HG02759 (cell line): Measurements from ENCODE around the gene VEGFB.
A peak's percentile ranks its signal among the peaks of the same experiment; 100 is the strongest.

Experiments
- ATAC-seq: cut with Tn5 transposase; IDR thresholded peaks from one replicate; pipeline ENCODE4 v1.9.1; 2021; ENCODE audit warnings: mild to moderate bottlenecking, moderate library complexity; ENCODE audit not compliant: unreplicated experiment

The VEGFB gene

GRCh38 chr11:64230171-64230984 lies 4.0 kb upstream of the VEGFB start, which contains the start of gene DNAJC4:
Gene DNAJC4, plus strand, starts transcription at chr11:64230548. Its CDS starts 307 bp downstream, at chr11:64230855.
- peak; percentile 43 for ATAC-seq

DNA sequence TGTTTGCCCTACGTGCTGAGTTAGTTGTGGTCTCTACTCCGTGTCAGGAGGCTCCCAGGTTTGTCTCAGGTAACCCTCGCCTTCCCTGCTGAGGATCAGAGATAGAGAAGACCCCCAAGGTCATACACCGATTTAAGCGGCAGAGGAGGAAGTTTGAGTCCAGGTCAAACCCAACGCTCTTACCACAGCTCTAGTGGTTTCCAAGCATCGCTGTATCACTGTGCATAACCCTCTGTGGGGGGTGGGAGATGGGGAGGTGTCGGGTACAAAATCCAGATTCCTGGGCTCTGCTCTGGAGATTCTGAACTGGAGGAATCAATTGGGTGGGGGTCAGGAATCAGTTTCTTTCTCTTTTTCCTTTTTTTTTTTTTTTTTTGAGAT lies 3.4 kb upstream of the VEGFB start:
- ATAC-seq, result no peak

DNA sequence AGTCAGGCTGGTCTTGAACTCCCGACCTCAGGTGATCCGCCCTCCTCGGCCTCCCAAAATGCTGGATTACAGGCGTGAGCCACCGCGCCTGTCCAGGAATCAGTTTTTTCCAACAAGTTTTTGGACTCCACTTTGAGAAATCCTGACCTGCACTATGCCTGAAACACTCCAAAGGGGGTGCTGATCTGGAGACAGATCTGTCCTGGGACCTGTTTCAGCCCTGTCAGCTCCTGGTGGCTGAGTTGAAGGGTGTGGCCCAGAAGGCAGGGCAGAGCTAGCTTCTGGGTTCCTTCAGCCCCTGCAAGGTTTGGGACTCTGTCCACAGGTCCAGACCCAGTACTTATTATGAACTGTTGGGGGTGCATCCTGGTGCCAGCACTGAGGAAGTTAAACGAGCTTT lies 2.8 kb upstream of the VEGFB start:
- no peak for ATAC-seq

- ATAC-seq, result no peak
Observed at GRCh38 chr11:64232182-64232966, 2.0 kb upstream of the VEGFB start.

DNA sequence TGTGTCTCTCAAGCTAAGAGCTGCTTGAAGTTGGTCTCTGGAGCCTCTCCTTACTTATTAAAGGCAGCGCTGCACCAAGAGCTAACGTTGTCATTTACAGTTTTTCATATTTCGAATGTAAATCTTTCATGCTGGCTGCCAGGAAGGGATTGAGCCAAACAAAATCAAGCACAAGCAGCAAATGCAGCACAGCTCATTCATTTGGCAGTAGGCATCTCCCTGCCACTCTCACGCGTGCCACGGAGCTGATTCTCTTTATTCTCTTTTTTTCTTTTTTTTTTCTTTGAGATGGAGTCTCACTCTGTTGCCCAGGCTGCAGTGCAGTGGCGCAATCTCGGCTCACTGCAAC lies 1.4 kb upstream of the VEGFB start:
- no peak for ATAC-seq

DNA sequence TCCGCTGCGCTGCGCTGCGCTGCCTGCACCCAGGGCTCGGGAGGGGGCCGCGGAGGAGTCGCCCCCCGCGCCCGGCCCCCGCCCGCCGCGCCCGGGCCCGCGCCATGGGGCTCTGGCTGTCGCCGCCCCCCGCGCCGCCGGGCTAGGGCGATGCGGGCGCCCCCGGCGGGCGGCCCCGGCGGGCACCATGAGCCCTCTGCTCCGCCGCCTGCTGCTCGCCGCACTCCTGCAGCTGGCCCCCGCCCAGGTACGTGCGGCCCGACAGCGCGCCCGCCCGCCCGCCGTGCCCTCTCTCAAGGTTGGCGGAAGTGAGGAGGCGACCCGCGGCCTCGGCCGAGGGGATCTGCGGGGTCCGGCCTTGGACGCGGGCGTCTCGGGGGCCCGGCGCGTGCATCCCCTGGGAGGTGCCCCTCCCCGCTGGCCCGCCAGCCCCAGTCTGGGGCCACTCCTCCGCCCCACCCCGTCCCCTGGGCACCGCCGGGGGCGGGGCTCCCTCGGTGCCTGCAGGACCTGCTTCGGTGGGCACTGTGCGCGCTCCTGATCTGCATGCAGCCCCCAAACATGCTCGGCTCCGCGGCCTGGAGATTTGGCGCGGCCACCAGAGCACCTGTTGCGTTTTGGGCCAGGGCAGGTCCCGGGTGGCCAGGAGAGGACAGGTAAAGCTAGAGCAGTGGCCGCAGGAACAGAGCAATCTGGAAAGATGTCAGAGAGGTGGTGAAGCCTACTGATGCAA lies 429 bp downstream of the VEGFB start:
- peak; percentile 37 for ATAC-seq

GRCh38 chr11:64235437-64236161 lies 1.2 kb downstream of the VEGFB start:
- ATAC-seq, result no peak

- ATAC-seq, result no peak
Observed at GRCh38 chr11:64237484-64237951, 3.1 kb downstream of the VEGFB start.

DNA sequence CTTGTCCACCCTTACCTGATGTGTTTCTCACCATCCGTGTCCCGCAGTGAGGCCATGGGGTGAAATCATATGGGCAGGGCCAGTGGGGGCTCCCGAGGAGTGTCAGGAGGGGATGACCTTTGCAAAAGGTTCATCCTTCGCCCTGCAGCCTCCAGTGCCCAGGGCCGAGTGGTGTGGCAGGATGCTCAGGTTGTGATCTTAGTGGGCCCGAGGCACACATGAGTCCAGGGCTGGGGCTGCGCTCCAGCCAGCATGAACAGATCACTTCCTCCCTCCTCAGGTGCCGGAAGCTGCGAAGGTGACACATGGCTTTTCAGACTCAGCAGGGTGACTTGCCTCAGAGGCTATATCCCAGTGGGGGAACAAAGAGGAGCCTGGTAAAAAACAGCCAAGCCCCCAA lies 3.7 kb downstream of the VEGFB start:
- ATAC-seq, result no peak

DNA sequence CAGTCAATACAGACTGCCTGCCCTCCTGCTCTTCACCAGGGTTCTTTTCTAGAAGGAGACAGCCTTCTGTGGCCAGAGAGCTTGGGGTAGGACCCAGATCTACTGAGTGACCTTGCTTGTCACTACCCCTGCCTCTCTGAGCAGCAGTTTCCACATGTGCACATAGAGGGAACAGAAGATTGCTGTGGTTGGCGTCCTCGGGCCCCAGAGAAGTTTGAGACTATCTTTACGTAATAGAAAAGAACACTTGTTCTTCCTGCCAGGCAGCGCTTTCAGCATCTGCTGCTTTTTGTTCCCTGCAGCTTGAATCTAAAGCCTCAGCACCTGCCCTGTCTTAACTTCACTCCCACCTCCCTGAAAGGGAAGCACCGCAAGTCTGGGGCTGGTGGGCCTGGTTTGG lies 4.6 kb downstream of the VEGFB start:
- no peak for ATAC-seq

DNA sequence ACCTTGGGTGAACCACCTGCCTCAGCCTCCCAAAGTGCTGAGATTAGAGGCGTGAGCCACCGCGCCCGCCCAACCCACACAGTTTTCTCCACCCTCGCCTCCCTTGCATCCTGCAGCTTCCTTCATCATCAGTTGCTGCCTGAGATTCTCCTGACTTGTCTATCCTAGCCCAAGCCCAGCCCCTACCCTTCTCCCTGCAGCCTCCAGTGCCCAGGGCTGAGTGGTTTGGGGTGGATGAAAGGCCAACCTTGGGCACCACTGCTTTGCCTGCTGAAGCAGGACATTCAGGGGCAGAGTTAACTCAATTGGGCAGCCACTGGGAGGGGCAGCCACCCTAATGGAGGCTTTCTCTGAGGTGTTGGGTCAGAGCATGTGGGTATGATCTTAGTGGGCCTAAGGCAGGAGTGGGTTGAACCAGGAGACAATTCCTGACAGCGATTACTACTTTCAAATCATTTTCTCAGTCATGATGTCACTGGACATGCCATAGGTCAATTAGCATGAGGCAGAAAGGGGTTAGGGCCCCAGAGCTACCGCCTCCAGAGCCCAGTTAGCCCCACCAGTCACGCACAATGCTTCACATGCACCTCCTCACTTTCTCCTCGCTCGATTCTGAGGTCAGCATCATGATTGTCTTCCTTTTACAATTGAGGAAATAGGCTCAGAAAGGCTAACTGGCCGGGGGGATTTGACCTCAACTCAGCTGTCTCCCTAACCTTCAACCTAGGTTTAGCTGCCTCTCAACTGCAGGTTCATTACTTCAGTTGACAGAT lies 5.5 kb downstream of the VEGFB start:
- ATAC-seq, result no peak

DNA sequence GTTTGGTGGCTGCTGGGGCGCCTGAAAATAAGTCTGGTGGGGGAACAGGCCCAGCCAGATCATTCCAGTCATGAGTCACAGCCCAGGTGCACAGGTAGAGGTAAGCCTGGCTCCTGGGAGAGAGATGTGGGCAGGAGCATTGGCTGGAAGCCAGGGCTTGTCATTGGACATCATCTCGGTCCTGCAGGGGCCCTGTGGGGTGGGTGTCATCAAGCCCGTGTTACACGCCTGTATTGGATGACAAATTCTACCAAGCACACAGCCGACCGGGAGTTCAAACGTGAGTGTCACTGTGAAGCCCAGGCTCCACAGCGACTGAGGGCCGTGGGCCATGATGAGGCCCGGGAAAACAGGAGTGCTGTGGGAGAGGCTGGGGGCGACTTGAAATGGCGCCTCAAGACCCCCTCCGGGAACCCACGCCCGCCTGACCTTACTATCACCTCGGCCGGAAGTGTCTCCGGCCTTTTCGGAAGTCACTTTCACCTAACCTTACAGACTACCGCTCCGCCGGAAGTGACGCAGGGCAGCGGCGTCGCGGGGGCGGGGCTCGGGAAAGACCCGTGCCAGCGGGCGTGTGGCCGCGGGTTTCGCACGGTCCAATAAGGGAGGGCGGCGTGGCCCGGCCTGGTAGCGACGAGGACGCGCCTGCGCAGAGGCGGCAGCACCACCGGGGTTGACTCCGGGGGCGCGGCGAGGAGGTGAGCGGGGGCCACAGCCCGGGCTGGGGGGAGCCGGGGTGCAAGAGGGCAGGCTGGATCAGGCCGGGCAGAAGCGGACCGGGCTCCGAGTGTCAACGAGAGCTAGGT lies 6.3 kb downstream of the VEGFB start, which contains the start of gene FKBP2:
Gene FKBP2, plus strand, starts transcription at position 661 of the 806 bp plus-strand sequence. CDS start 1,293 bp downstream, outside the sequence.
- ATAC-seq, result peak; percentile 60

DNA sequence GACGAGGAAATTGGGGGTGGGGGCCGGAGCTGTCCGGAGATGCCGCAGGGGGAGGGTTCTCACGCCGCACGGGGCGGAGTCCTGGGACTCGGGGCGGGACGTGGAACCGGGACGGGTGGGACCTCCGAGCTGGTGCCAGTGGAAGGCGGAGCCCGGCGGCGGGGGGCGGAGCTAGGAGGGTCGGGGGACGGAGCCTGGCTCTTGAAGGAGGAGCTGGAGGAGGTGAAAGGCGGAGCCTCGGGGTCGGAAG lies 6.8 kb downstream of the VEGFB start:
- peak; percentile 71 for ATAC-seq

- peak; percentile 4 for ATAC-seq
Observed at GRCh38 chr11:64241491-64242374, 7.3 kb downstream of the VEGFB start.

- no peak for ATAC-seq
Observed at GRCh38 chr11:64243236-64243854, 9.0 kb downstream of the VEGFB start.

GRCh38 chr11:64244107-64244506 lies 9.7 kb downstream of the VEGFB start:
- no peak for ATAC-seq

DNA sequence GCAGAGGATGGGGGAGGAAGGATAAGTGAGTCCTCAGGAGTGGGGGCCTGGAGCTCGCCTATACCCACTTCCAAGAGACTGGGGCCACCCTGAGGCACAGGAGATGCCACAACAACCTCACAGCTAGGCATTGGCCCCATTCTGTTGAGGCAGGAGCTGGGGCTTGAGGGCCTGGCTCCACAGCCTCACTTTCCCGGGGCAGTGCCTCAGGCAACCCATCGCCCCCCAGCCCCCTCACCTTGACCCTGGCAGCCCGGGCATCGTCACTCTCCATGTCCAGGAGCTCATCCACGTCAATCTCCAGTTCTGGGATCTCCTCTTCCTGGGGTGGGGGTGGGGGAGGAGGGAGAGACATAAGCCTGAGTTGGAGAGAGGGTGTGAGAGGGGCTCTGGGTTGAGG lies 10.6 kb downstream of the VEGFB start:
- ATAC-seq, result no peak

- ATAC-seq, result no peak
Observed at GRCh38 chr11:64245401-64245796, 11.0 kb downstream of the VEGFB start.
